IMR-90 (cell line): ENCODE results near the gene MRAP. TPM values are rescaled to one million over a fixed set of nuclear protein-coding genes. Genes with fewer than 3 reads are reported as not detected.

ENCODE experiments used
- ATAC-seq: fragments of 200-7000 bp; cut with Tn5 transposase; 2 replicates; pipeline ENCODE4 v1.9.1; 2020; ENCODE audit warnings: low read depth, mild to moderate bottlenecking, moderate library complexity
- BruUV-seq: library from RNA; stranded (reverse); fragments of 400-500 nt; replicated peaks from 2 replicates; lab custom pipeline; 2021; lab: Mats Ljungman, UMichigan
- CTCF ChIA-PET: fragments of 300-600 bp; formaldehyde crosslinking; extraction: SDS; loops from one replicate; lab custom pipeline; 2021; ENCODE audit warnings: antibody characterized with exemption; lab: Yijun Ruan, JAX
- POLR2A ChIA-PET: fragments of 300-600 bp; sonication (Branson Sonifier 250); formaldehyde crosslinking; loops from one replicate; lab custom pipeline; 2022; ENCODE audit warnings: antibody characterized with exemption; ENCODE audit not compliant: unreplicated experiment; lab: Charles Lee
- DNase-seq: peaks from one replicate; pipeline ENCODE4 v3.0.0; 2013
- H2AFZ ChIP-seq: replicated peaks from 2 replicates; pipeline ENCODE3; 2013; ENCODE audit warnings: low read length, mild to moderate bottlenecking; ENCODE audit not compliant: poor library complexity
- H2AK5ac ChIP-seq: 2 replicates; pipeline ENCODE4 v1.6.1; 2013; ENCODE audit warnings: low read depth, low read length, inconsistent platforms
- H2AK9ac ChIP-seq: replicated peaks from 2 replicates; pipeline ENCODE3; 2013; ENCODE audit warnings: mild to moderate bottlenecking, low read depth, low read length, moderate library complexity; ENCODE audit not compliant: poor library complexity
- H2BK120ac ChIP-seq: 2 replicates; pipeline ENCODE4 v1.6.1; 2013; ENCODE audit warnings: low read depth, low read length, inconsistent platforms
- H2BK15ac ChIP-seq: 3 replicates; pipeline ENCODE4 v1.6.1; 2013; ENCODE audit warnings: low read depth, low read length, inconsistent platforms
- H2BK20ac ChIP-seq: 2 replicates; pipeline ENCODE4 v1.6.1; 2013; ENCODE audit warnings: low read depth, mild to moderate bottlenecking, inconsistent platforms, low read length, moderate library complexity
- H2BK5ac ChIP-seq: 2 replicates; pipeline ENCODE4 v1.6.1; 2013; ENCODE audit warnings: mild to moderate bottlenecking, low read depth, low read length, inconsistent platforms; ENCODE audit not compliant: poor library complexity, severe bottlenecking
- H3K14ac ChIP-seq: replicated peaks from 2 replicates; pipeline ENCODE4 v1.6.1; 2013; ENCODE audit warnings: low read depth, low read length, inconsistent platforms
- H3K18ac ChIP-seq: 2 replicates; pipeline ENCODE4 v1.6.1; 2013; ENCODE audit warnings: low read depth, low read length, control low read depth
- H3K23ac ChIP-seq: 2 replicates; pipeline ENCODE4 v1.6.1; 2013; ENCODE audit warnings: low read depth, low read length, inconsistent platforms
- H3K27ac ChIP-seq: 2 replicates; pipeline ENCODE4 v1.5.1; 2013; ENCODE audit warnings: mild to moderate bottlenecking, control low read depth, low read length; ENCODE audit not compliant: insufficient read depth
- H3K27me3 ChIP-seq: 2 replicates; pipeline ENCODE4 v1.6.1; 2013; ENCODE audit warnings: low read length; ENCODE audit not compliant: control insufficient read depth, insufficient read depth
- H3K36me3 ChIP-seq: 2 replicates; pipeline ENCODE4 v1.6.1; 2013; ENCODE audit warnings: low read length, mixed read lengths; ENCODE audit not compliant: control insufficient read depth, insufficient read depth
- H3K4ac ChIP-seq: 2 replicates; pipeline ENCODE4 v1.6.1; 2013; ENCODE audit warnings: low read depth, low read length, inconsistent platforms
- H3K4me1 ChIP-seq: 2 replicates; pipeline ENCODE4 v1.6.1; 2013; ENCODE audit warnings: low read length, mixed read lengths; ENCODE audit not compliant: control insufficient read depth, insufficient read depth
- H3K4me2 ChIP-seq: 2 replicates; pipeline ENCODE4 v1.6.1; 2013; ENCODE audit warnings: low read depth, mild to moderate bottlenecking, control low read depth, low read length, moderate library complexity
- H3K4me3 ChIP-seq: 2 replicates; pipeline ENCODE4 v1.5.1; 2013; ENCODE audit warnings: low read depth, mild to moderate bottlenecking, control low read depth, low read length, moderate library complexity; ENCODE audit not compliant: insufficient read depth
- H3K56ac ChIP-seq: 2 replicates; pipeline ENCODE4 v1.6.1; 2013; ENCODE audit warnings: low read length, inconsistent platforms; ENCODE audit not compliant: insufficient read depth; ENCODE audit errors: extremely low read depth
- H3K79me1 ChIP-seq, 2 experiments: 2 replicates each; pipeline ENCODE4 v1.6.1; 2013; ENCODE audit warnings: low read length in 2 of 2, inconsistent platforms in 1 of 2, low read depth in 1 of 2
- H3K9ac ChIP-seq: 2 replicates; pipeline ENCODE4 v1.6.1; 2013; ENCODE audit warnings: low read depth, low read length, control low read depth
- H3K9me1 ChIP-seq: 2 replicates; pipeline ENCODE4 v1.6.1; 2013; ENCODE audit warnings: low read length, inconsistent platforms; ENCODE audit not compliant: insufficient read depth
- H3K9me3 ChIP-seq: 2 replicates; pipeline ENCODE4 v1.6.1; 2013; ENCODE audit warnings: low read length; ENCODE audit not compliant: control insufficient read depth, insufficient read depth
- H4K20me1 ChIP-seq: 2 replicates; pipeline ENCODE4 v1.6.1; 2013; ENCODE audit warnings: low read length, inconsistent platforms; ENCODE audit not compliant: insufficient read depth
- H4K5ac ChIP-seq: 2 replicates; pipeline ENCODE4 v1.6.1; 2013; ENCODE audit warnings: mild to moderate bottlenecking, low read depth, low read length, control low read depth
- H4K8ac ChIP-seq, 2 experiments: 2 replicates each; pipeline ENCODE4 v1.6.1; 2013; ENCODE audit warnings: low read depth in 2 of 2, low read length in 2 of 2, control low read depth in 1 of 2, inconsistent platforms in 1 of 2
- H4K91ac ChIP-seq: 2 replicates; pipeline ENCODE4 v1.6.1; 2013; ENCODE audit warnings: low read depth, low read length, inconsistent platforms; ENCODE audit not compliant: insufficient read depth
- BHLHE40 ChIP-seq: fragments of 150-350 bp; IDR thresholded peaks from 2 replicates; pipeline ENCODE4 v1.6.1; 2016; ENCODE audit warnings: mild to moderate bottlenecking, low read depth, low read length
- CEBPB ChIP-seq: IDR thresholded peaks from 2 replicates; pipeline ENCODE4 v1.6.1; 2012; ENCODE audit warnings: low read depth, low read length, improper control_type of control experiment
- CHD1 ChIP-seq: IDR thresholded peaks from 2 replicates; pipeline ENCODE4 v1.6.1; 2012; ENCODE audit warnings: low read depth, low read length, improper control_type of control experiment
- ELK1 ChIP-seq: fragments of 150-350 bp; IDR thresholded peaks from 2 replicates; pipeline ENCODE4 v1.6.1; 2016; ENCODE audit warnings: low read depth, mild to moderate bottlenecking, low read length, moderate library complexity, borderline replicate concordance
- FOS ChIP-seq: fragments of 150-350 bp; IDR thresholded peaks from 2 replicates; pipeline ENCODE4 v1.6.1; 2016; ENCODE audit warnings: low read depth, low read length
- MAFK ChIP-seq: IDR thresholded peaks from 2 replicates; pipeline ENCODE4 v1.6.1; 2012; ENCODE audit warnings: low read depth, low read length, improper control_type of control experiment
- MAZ ChIP-seq: IDR thresholded peaks from 2 replicates; pipeline ENCODE4 v1.6.1; 2012; ENCODE audit warnings: low read depth, mild to moderate bottlenecking, low read length, improper control_type of control experiment, moderate library complexity, borderline replicate concordance
- NFE2L2 ChIP-seq: fragments of 150-350 bp; IDR thresholded peaks from 2 replicates; pipeline ENCODE4 v1.6.1; 2016; ENCODE audit warnings: low read depth, mild to moderate bottlenecking, low read length
- POLR2A ChIP-seq: IDR thresholded peaks from 2 replicates; pipeline ENCODE4 v1.6.1; 2012; ENCODE audit warnings: mild to moderate bottlenecking, low read depth, low read length
- RAD21 ChIP-seq: IDR thresholded peaks from 2 replicates; pipeline ENCODE4 v1.6.1; 2012; ENCODE audit warnings: low read length, improper control_type of control experiment
- RCOR1 ChIP-seq: IDR thresholded peaks from 2 replicates; pipeline ENCODE4 v1.6.1; 2012; ENCODE audit warnings: mild to moderate bottlenecking, low read length, improper control_type of control experiment; ENCODE audit not compliant: insufficient replicate concordance
- RFX5 ChIP-seq: IDR thresholded peaks from 2 replicates; pipeline ENCODE4 v1.8.0; 2012; ENCODE audit warnings: low read depth, mild to moderate bottlenecking, low read length, moderate library complexity
- SMC3 ChIP-seq: fragments of 150-350 bp; IDR thresholded peaks from 2 replicates; pipeline ENCODE4 v1.6.1; 2016; ENCODE audit warnings: low read depth, mild to moderate bottlenecking, antibody characterized with exemption, low read length, moderate library complexity
- USF2 ChIP-seq: fragments of 150-350 bp; IDR thresholded peaks from 2 replicates; pipeline ENCODE4 v1.6.1; 2017; ENCODE audit warnings: mild to moderate bottlenecking, antibody characterized with exemption, low read length, low read depth
- WGBS, 2 experiments: methylation state at CpG; one replicate each; pipeline versions ENCODE4 v1.1.5 to v1.1.7; 2013; ENCODE audit warnings: missing lambda C conversion rate in 2 of 2; ENCODE audit not compliant: insufficient read length in 1 of 2; ENCODE audit errors: extremely low coverage in 2 of 2; 5-methylcytosine and 5-hydroxymethylcytosine counted together
- dilution Hi-C: fragments of 300-500 bp; cut with HindIII; formaldehyde crosslinking; loops from one replicate; pipeline ENCODE4 v1.14.3; 2018; ENCODE audit warnings: low sequenced_read_pairs; ENCODE audit not compliant: unreplicated experiment
- in situ Hi-C: fragments of 300-500 bp; cut with MboI; formaldehyde crosslinking; loops from 3 replicates; pipeline ENCODE4 v1.14.3; 2019; ENCODE audit warnings: low sequenced_read_pairs, inconsistent platforms, mixed read lengths
- intact Hi-C: fragments of 100-400 bp; cut with micrococcal nuclease; formaldehyde crosslinking; loops from 2 replicates; pipeline ENCODE4 v1.10.0; 2022
- polyA plus RNA-seq, 3 experiments: library from polyadenylated mRNA; depleted of rRNA; stranded (reverse); fragments of >200 nt; gene quantifications; 2 replicates each; pipeline ENCODE4 v1.2.3, GENCODE V29; 2012; ENCODE audit warnings: low replicate concordance in 1 of 3
- total RNA-seq: library from RNA; depleted of rRNA; stranded (reverse); fragments of >200 nt; gene quantifications from 2 replicates; pipeline ENCODE4 v1.2.3, GENCODE V29; 2012
- TF ChIP-seq, protein P1 (sequence below): conservative IDR thresholded peaks from 2 replicates; pipeline ENCODE4 v1.5.1; 2012; ENCODE audit warnings: mild to moderate bottlenecking, low read depth, low read length, improper control_type of control experiment

The MRAP gene
- total and polyA plus RNA-seq, 2 of the 4 experiments (the other 2 are of a cell fraction): not detected

DNA sequence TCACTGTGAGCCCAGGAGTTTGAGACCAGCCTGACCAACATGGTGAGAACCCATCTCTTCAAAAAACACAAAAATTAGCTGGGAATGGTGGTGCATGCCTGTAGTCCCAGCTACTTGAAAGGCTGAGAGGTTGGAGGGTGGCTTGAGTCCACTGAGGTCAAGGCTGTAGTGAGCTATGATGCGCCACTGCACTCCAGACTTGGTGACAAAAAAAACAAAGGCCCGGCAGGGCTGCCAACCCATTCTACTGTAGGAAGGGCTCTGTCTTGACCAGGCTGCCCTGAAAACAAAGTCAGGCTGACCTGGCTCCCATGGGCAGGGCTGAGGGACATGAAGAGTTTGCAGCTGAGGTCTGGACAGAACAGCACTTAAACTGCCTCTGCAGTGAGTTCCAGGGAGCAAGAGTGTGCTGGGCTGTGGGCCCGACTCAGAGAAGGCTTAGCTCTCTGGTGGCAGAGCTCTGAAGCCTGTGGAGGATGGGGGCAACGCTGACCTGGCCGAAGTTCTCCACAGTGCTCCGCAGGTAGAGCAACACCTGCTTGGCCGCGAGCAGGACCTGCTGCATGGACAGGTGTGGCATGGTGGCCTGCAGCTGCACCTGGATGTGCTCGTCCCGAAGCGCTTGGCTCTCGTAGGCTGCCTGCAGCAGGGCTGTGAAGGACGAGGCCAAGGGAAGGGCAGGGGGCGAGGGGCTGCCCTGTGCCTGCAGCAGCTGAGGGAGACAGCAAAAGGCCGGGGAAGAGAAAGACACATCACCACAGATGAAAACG, 51.7 kb downstream of the MRAP start:
- no peaks in the 10 kb centered on the region for H3K9me1 ChIP-seq
- ChIA-PET CTCF (interaction anchor here (0.6 kb wide), 1 partner anchor 11 kb away, joined by 3 read pairs; no protein-coding TSS in a partner anchor), POLR2A (no interaction called here)
- no peak overlapping the region for H2BK20ac ChIP-seq
- H2AFZ ChIP-seq: no peak overlapping the region
- BruUV-seq: no TSS peak
- no peaks in the 10 kb centered on the region for H4K20me1 ChIP-seq
- no peak overlapping the region for H4K5ac ChIP-seq
- H3K9ac ChIP-seq: no peak overlapping the region
- H3K4me1 ChIP-seq: no peaks in the 10 kb centered on the region
- H3K4me2 ChIP-seq: no peak overlapping the region
- dilution Hi-C loops (no loop called here), in situ Hi-C loops (no loop called here), intact Hi-C loops (no loop called here)
- no peak overlapping the region for H2AK5ac ChIP-seq
- WGBS, 2 experiments: 97% methylated on average over 6 of the region's 16 CpGs; no CpG with 5 or more reads in 1 of the 2 experiments
- H3K14ac ChIP-seq: no peak overlapping the region
- no peak overlapping the region for H4K91ac ChIP-seq
- H3K36me3 ChIP-seq: peaks cover 80% of the 10 kb centered on the region
- H4K8ac ChIP-seq: no peak overlapping the region
- H3K27ac ChIP-seq: no peak overlapping the region
- H3K56ac ChIP-seq: no peak overlapping the region
- no peak for DNase-seq
- no peak overlapping the region for H2BK120ac ChIP-seq
- H3K9me3 ChIP-seq: peaks cover 2% of the 10 kb centered on the region
- H2BK5ac ChIP-seq: no peak overlapping the region
- H2BK15ac ChIP-seq: no peak overlapping the region
- peaks cover 7 to 12% of the 10 kb centered on the region in 2 experiments; a peak in 1 of 4 replicates for H3K79me1 ChIP-seq
- H3K27me3 ChIP-seq: no peaks in the 10 kb centered on the region
- H3K18ac ChIP-seq: no peak overlapping the region
- no peak overlapping the region for H3K4ac ChIP-seq
- H2AK9ac ChIP-seq: no peak overlapping the region
- H3K4me3 ChIP-seq: no peak overlapping the region
- ATAC-seq: no peak
- no peak overlapping the region for H3K23ac ChIP-seq
- TF ChIP-seq RCOR1: no peak
- TF ChIP-seq ELK1: no peak
- TF ChIP-seq MAFK: no peak
- TF ChIP-seq NFE2L2: no peak
- no peak for TF ChIP-seq MAZ
- TF ChIP-seq CHD1: no peak
- no peak for TF ChIP-seq RAD21
- TF ChIP-seq USF2: no peak
- TF ChIP-seq SMC3: no peak
- TF ChIP-seq FOS: no peak
- TF ChIP-seq BHLHE40: no peak
- TF ChIP-seq, protein P1, sequence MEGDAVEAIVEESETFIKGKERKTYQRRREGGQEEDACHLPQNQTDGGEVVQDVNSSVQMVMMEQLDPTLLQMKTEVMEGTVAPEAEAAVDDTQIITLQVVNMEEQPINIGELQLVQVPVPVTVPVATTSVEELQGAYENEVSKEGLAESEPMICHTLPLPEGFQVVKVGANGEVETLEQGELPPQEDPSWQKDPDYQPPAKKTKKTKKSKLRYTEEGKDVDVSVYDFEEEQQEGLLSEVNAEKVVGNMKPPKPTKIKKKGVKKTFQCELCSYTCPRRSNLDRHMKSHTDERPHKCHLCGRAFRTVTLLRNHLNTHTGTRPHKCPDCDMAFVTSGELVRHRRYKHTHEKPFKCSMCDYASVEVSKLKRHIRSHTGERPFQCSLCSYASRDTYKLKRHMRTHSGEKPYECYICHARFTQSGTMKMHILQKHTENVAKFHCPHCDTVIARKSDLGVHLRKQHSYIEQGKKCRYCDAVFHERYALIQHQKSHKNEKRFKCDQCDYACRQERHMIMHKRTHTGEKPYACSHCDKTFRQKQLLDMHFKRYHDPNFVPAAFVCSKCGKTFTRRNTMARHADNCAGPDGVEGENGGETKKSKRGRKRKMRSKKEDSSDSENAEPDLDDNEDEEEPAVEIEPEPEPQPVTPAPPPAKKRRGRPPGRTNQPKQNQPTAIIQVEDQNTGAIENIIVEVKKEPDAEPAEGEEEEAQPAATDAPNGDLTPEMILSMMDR: no peak
- no peak for TF ChIP-seq POLR2A
- TF ChIP-seq CEBPB: no peak
- TF ChIP-seq RFX5: no peak
